ENCODE data around the gene SYNPO.

DNA sequence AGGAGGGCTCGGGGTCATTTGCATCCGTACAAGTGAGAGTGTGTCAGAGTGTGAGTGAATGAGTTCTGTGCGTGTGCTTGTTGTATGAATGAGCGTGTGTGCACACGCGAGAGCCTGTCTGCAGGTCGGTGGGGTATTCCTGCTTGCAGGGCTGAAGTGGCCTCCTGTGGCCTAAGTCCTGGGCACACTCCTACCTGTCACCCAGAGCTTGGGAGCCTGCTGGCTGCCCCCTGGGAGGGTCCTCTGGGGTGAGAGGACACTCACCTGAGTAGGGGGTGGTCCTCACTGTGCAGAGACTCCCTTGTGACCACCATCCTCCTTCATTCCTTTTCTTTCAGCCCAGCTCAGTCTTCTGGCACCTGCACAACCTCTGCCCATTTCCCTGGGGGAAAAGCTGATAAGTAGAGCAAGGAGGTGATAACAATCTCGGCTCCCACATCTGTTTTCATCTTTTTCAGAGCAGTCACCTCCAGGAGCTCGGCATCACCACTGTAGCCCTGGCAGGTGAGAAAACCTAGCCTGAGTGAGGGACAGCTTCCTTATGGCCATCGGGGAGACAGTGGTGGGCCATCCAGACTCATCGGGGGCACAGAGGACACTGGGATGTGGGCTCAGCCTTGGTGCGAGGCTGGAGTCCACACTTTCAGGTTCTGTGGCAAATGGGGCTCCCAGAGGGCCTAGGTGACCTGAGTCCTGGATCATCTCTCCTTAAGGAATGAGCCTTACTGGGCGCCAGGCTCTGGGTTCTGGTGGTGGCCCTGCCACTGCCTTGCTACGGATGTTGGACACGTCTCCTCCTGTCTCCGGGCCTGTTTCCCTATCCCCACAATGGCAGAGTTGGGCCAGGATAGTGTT is 38.7 kb upstream of the SYNPO start:
- TF ChIP-seq EZH2 (IDR thresholded peaks at IDR 0.05; ENCODE audit: borderline replicate concordance): no peak
- TF ChIP-seq, protein P1, sequence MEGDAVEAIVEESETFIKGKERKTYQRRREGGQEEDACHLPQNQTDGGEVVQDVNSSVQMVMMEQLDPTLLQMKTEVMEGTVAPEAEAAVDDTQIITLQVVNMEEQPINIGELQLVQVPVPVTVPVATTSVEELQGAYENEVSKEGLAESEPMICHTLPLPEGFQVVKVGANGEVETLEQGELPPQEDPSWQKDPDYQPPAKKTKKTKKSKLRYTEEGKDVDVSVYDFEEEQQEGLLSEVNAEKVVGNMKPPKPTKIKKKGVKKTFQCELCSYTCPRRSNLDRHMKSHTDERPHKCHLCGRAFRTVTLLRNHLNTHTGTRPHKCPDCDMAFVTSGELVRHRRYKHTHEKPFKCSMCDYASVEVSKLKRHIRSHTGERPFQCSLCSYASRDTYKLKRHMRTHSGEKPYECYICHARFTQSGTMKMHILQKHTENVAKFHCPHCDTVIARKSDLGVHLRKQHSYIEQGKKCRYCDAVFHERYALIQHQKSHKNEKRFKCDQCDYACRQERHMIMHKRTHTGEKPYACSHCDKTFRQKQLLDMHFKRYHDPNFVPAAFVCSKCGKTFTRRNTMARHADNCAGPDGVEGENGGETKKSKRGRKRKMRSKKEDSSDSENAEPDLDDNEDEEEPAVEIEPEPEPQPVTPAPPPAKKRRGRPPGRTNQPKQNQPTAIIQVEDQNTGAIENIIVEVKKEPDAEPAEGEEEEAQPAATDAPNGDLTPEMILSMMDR (IDR thresholded peaks at IDR 0.05; ENCODE audit: poor library complexity): no peak

Data from hepatocyte (in vitro differentiated cells).